GM21528 (cell line): ENCODE measurements around the gene USP8.
"Not testable (repeated sequence)": the region's sequence is repeated elsewhere in the genome, so short reads cannot be mapped to it uniquely, and the experiment has no call there.

ENCODE experiments used
- ATAC-seq: cut with Tn5 transposase; IDR thresholded peaks from one replicate; pipeline ENCODE4 v1.9.1; 2021; ENCODE audit warnings: mild to moderate bottlenecking, moderate library complexity; ENCODE audit not compliant: unreplicated experiment, low FRiP score

Gene USP8

DNA sequence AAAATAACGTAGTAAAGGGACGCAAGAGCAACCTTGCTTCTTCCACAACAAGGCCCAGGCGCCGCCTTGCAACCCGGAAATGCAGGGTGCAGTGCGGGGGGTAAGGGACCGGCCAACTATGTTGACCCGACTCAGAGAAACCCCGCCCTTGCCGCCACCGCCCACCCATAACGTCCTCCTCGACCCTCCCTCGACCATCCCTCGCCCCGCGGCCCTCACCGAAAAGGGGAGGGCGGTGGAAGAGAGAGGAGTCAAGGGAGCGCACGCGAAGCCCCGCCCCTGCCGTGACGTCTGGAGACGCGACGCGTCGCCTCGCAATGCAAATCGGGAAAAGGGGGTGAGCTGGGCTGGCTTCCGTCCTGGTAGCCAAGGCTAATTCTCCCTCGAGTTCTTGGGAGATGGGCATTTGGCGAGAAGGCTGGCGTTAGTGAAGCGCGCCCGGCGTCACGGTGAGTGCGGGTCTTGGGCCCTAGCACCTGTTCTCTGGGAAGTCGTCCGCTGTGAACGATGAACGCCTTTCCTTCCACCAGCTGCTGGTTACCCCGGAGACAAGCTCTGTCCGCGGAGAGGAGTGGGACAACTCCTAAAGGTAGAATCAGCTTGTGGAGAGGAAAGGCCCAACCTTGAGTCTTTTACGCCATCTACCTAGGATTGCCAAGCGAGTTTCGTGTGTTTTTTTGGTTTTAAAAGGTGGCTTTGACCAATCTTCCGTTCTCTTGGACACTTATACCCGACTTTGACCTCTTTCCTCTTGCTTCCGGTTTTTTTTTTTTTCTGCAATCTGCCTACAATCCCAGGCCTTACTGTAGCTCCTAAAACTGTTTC is at the start of gene USP8:
Gene USP8, plus strand, starts transcription at position 340 of the 825 bp plus-strand sequence. CDS start 14,669 bp downstream, outside the sequence.
- peak; percentile 93 for ATAC-seq

DNA sequence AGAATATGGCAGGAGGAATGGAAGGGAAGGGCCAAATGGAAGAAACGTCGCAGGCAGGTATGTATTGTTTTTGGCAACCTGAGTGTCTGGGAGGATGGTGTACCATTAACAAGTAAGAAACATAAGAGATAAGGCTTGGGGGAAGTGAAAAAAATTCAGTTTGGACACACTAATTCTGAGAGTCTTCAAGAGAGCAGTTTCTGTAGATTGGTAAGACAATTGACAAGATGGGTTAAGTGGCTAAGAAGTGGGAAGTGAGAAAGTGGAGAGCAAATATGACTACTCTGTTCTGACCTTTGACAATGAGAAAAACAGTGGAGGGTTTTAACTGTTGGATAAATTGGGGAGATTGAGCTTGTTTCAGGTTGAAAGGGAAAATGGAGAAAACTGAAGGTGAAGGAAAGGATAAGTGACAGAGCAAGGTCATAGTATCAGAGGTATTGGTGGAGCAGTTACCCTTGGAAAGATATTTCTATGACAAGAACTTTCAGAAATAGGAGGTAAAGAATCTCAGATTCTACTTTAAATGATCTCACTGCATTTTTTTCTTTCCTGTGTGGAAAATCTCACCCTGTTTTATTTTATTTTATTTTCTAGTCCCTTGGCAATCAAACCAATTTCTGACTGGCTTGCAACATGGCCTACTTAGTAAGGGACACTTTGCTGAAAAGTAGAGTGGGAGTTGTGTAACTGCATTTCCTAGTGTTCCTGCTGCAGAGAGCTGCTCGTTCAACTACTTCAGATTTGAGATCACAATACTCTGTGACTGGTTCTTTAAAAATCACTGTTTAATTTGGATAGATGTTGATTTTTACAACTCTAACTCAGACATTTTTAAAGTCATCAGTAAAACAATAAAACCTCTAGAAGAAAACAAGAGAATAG is 46.1 kb upstream of the USP8 start:
- ATAC-seq = peak; percentile 93

DNA sequence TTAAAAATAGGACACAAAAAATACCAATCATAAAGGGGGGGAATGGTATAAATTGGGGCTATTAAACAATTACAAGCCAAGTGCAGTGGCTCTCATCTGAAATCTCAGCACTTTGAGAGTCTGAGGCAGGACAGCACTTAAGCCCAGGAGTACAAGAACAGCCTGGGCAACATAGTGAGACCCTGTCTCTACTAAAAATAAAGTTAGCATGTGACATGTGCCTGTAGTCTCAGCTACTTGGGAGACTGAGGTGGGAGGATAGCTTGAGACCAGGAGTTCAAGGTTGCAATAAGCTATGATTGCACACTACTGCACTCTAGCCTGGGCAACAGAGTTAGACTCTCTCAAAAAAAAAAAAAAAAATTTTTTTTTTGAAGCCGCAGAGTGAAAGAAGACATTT is 45.4 kb upstream of the USP8 start:
- ATAC-seq = no peak

DNA sequence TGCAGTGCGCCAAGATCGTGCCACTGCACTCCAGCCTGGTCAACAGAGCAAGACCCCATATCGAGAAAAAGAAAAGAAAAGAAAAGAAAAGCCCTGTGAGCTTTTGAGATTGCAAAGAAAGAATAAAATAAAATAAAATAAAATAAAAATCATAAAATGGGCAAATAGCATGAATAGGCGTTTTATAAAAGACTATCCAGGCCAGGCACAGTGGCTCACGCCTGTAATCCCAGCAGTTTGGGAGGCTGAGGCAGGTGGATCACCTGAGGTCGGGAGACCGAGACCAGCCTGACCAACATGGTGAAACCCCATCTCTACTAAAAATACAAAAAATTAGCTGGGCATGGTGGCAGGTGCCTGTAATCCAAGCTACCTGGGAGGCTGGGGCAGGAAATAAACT is 44.8 kb upstream of the USP8 start:
- ATAC-seq = not testable (repeated sequence)

DNA sequence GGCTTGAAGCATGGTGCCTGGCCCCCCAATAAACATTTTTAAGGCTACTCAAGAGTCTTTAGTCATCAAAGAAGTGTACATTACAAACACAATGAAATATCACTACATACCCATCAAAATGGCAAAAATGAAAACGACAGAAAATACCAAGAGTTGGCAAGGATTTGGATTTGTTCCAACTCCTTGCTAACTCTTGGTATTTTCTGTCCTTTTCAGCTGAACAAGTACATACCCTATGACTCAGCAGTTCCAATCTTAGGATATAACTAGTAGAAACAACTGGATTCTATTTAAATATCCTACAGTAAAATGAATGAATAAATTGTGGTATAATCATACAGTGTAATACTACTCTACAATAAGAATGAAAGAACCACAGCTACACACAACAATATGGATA is 44.1 kb upstream of the USP8 start:
- ATAC-seq = no peak

DNA sequence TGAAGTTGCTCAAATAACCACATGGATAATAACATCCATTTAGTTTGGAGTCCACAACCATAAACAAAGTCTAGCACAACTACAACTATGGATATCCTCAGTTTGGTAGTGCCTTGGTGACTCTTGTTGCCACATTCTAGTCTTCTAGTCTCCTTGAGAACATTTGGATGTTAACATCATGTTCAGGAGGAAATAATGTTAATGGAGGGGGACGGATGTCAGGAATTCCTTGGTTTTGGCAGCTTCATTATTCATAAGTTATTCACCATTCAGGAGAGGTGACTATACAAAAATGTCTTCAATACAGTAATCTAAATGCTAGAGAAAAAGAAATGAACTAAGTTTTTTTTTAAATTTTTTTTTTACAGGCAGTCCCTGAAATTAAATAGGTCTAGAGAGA is 42.8 kb upstream of the USP8 start:
- ATAC-seq = no peak

DNA sequence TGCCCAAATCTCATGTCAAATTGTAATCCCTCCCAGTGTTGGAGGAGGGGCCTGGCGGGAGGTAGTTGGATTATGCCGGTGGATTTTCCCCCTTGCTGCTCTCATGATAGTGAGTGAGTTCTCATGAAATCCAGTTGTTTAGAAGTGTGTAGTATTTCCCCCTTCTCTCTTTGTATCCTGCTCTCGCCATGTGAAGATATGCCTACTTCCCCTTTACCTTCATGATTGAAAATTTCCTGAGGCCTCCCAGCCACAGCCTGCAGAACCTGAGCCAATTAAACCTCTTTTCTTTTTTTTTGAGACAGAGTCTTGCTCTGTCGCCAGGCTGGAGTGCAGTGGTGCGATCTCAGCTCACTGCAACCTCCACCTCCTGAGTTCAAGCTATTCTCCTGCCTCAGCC is 41.8 kb upstream of the USP8 start:
- not testable (repeated sequence) for ATAC-seq

DNA sequence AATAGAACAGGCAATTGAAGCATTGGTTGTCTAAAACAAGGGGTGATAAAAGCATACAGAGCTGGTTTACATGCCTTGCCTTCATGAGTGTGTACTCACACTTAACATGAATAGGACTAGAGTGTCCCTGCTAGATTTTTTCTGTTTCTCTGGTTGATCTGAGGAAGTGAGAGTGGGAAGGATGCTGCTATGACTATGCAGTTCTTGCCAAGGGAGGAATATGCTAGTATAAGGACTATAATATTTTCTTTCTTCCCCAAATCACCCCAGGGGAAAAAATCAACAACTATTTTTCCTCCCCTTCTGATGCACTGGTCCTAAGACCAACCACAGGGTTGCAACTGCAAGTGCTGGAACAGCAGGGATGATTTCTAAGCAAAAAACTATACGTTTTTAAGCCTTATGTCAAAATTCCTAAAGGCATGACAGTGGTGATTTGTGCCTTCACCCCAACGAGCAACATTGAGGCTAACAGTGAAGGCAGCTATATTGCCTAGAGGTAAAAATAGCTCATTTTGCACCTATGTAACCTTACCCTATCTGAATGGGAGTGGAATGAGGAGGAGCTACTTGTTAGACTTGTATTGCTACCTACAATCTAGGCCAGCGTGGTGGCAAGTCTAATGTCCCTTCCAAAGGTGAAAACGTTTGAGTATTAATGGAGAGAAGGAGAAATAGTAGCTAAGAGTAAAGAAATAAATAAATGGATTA is 33.5 kb upstream of the USP8 start:
- ATAC-seq = peak; percentile 86

DNA sequence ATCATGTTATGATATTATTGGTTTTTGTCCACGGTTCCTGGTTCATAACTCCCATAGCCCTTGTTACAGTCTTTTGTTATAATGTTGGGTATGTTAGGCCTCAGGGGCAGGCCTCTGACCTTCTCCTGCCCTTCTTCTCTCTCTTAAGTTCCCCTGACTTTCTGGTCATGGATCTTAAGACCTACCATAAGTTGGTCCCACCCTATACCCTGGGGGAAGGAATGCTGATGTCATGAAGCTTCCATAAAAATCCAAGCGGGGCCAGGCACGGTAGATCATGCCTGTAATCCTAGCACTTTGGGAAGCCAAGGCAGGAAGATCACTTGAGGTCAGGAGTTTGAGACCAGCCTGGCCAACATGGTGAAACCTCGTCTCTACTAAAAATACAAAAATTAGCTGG is 32.6 kb upstream of the USP8 start:
- not testable (repeated sequence) for ATAC-seq

DNA sequence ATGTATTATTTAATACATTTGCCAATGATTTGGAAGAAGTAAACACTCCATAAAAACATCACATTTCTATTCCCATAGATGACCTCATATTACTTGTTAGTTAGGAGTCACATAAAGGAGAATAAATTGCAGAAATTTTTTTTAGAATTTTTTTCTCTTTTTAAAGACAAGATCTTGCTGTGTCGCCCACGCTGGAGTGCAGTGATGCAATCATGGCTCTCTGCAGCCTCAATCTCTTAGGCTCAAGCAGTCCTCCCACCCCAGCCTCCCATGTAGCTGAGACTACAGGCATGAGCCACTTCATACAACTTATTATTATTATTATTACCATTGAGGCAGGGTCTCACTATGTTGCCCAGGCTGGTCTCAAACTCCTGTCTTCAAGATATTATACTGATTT is 12.3 kb upstream of the USP8 start:
- no peak for ATAC-seq

DNA sequence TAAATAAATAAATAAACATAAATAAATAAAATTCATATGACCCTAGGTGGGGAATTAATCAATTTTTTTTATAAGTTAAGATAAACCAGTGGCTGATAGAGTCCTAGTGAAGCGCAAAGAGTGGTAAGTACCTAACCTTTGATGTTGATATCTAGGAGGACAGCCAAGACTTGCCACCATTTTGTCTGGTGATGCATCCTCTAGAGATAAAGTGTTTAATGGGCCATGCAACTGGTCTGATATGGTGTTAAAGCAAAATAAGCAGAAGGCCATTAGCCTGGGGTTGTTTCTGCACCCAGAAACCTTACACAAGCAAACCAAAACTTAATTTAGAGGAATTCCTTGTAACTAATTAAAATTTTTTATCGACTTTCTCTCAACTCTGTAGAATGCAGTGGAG is 9.6 kb upstream of the USP8 start:
- ATAC-seq = no peak

DNA sequence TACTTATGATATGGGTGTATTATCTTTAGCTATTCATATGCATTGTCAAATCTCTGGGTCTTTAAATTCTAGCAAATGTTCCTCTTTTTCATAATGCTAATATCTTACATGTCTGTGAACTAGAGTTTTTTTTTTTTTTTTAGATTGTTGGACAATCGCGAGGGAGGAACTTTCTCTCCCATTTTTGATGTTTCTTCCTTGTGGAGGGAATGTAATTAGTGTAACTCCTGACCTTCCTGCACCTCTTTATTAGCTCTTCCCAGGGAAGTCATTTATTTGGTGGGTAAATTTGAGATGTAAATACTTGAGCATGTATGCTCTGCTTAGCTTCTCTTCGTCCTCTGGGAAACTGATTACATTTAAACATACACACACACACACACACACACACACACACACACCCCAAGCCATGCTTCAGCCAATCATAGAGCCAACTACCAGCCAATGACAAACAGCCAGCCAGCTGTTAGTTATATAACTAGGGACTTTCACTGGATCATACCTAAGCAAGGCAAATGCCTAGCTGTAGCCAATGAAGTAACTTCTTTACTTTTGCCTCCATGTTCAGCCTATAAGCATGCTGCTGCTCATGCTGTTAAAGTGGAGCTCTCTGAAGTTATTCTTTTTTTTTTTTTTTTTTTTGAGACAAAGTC is 8.3 kb upstream of the USP8 start:
- ATAC-seq = no peak

DNA sequence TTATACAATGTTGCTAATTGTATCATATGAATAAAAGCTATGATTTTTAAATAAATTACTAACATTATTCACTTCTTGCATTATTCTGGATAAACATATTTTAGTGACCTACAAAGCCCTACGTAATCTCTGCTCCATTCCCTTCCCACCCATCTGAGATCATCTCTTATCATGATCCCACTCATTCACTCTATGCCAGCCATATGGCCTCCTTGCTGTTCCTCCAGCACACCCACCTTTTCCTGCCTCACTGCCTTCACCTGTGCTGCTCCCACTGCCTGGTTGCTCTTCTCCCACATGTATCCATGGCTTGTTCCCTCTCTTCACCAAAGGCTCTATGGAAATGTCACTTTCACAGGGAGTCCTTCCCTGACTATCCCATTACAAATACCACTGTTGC is 7.3 kb upstream of the USP8 start:
- no peak for ATAC-seq

DNA sequence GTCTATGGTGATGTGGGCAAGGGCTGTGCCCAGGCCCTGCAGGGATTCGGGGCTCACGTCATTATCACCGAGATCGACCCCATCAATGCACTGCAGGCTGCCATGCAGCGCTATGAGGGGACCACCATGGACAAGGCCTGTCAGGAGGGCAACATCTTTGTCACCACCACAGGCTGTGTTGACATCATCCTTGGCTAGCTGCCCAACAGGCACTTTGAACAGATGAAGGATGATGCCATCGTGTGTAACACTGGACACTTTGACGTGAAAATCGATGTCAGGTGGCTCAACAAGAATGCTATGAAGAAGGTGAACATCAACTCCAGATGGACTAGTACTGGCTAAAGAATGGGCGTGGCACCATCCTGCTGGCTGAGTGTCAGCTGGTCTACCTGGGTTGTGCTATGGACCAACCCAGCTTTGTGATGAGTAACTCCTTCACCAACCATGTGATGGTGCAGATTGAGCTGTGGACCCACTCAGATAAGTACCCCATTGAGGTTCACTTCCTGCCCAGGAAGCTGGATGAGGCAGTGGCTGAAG is 6.1 kb upstream of the USP8 start:
- no peak for ATAC-seq

DNA sequence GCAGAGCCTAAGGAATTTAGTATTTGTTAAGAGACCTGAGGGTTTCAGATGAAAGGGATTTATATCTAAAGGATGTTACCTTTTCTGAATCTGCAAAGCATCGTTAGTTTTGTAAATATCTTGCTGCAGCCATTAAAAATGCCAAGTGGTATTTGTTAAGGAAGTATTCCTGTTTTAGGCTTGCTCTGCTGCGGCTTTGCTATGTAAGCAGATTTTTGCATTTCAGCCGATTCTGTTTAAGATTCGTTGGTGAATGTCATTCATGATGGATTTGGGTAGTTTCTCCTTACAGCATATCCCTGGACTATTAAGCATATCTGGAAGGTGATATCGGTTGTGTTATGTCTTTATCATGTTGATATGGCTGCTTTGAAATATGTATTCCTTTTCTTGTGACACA is 1.0 kb downstream of the USP8 start:
- ATAC-seq = no peak

DNA sequence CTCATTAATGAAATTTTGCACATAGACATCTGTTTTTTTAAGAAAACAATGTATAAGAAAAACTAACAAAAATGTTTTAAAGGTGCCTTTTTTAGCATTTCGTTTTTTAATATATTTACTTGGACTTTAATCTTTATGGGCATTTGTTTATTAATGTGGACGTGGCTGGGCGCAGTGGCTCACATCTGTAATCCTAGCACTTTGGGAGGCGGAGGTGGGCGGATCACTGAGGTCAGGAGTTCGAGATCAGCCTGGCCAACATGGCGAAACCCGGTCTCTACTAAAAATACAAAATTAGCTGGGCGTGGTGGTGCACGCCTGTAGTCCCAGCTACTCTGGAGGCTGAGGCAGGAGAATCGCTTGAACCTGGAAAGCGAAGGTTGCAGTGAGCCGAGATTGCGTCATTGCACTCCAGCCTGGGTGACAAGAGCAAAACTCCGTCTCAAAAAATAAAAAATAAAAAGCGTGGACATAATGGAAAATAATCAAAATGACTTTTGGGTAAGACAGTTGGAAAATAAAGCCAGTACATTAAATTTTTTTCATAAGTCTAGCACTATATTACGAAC is 1.6 kb downstream of the USP8 start:
- not testable (repeated sequence) for ATAC-seq

DNA sequence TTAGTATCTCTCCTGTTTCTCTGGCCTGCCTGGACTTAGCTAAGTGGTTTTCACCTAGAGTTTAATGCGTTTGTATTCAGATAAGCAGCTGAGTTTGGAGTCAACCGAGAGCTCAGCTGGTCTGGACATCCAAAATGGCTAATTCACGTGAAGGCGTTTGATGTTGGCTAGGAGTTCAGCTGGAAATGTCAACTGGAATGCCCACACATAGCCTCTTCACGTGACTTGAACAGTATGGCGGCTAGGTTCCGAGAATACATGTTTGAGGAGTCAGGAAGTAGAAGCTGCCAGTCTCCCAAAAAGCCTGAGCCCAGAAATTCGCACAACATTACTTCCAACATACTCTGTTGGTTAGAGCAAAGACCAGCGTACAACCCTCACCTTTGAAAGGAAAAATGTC is 2.2 kb downstream of the USP8 start:
- no peak for ATAC-seq

DNA sequence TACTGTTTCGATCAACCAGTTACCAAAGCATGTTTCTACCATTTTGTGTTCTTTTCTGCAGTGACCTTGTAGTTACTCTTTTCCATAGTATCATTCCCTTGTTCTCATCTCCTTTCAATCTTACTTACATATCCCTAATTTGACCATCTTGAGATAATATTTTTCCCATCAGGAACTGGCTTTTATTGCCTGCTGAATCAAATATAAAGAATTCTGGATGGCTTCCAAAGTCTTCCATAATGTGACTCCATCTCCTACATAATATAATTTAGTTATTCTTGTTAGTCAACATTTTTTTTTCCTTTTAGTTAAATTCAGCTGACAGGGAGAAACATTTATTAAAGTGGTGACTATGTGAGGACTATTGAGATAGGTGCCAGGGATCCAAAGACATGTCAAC is 7.0 kb downstream of the USP8 start:
- ATAC-seq = no peak

DNA sequence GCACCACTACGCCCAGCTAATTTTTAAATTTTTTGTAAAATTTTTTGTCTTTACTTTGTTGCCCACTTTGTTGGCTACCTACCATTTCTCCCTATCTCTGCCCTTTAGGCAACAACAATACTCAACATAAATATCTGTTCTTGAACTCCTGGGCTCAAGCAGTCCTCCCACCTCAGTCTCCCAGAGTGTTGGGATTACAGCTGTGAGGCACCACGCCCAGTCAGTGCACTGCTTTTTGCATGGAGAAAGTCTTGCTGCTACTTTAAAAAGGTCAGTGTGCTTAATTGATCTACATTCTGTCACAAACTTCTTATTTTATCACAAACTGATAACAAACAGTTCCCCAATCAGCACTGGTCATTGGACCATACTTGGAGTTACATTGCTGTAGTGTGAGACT is 8.0 kb downstream of the USP8 start:
- no peak for ATAC-seq

DNA sequence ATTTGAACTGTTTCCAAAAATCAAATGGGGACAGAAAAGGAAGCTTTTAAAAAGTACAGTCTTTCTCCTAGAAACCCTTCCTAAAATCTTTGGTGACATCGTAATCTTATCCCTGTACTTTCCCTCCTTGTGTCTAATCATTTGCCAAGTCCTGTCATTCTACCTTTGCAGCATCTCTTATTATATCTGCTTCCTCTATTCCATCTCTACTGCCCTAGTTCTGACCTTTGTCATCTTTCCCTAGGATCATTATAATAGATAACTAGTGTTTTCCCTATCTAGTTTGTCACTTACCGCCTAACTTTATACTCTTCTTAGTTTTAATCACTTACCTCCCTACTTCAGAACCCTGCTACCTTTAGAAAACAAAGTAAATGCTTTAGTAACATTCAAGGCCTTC is 11.6 kb downstream of the USP8 start:
- ATAC-seq = no peak
